ENCODE measurements around the gene CCNA2. TPM values are rescaled to one million over a fixed set of nuclear protein-coding genes. Genes with fewer than 3 reads are reported as not detected.

CCNA2 gene
- total and polyA plus RNA-seq, 2 experiments from 2014 or later = 15.1 to 21.6 TPM

- WGBS (ENCODE audit: low lambda C conversion rate, missing lambda C conversion rate) = 60% methylated on average over 2 of the region's 2 CpGs
- no peak for DNase-seq (ENCODE audit: low spot score)
These were observed 1.3 kb upstream of the CCNA2 start for GRCh38 chr4:121824950-121825349.

GRCh38 chr4:121824171-121824527 lies 466 bp upstream of the CCNA2 start:
- Histone ChIP-seq H3K4me1 (ENCODE audit: insufficient read depth) (no peaks in the 10 kb centered on the region), H3K4me3 (peak overlapping the region; percentile 10), H3K27ac (peak overlapping the region; percentile 4), H2AFZ (peak overlapping the region; percentile 65), H3K79me2 (peaks cover 25% of the 10 kb centered on the region), H4K20me1 (ENCODE audit: insufficient read depth, poor library complexity, severe bottlenecking) (no peaks in the 10 kb centered on the region), H3K4me2 (peak overlapping the region; percentile 71), H3K9me3 (ENCODE audit: low read depth) (no peaks in the 10 kb centered on the region), H3K36me3 (replicated peaks; ENCODE audit: insufficient read depth, low read depth) (no peaks in the 10 kb centered on the region), H3K27me3 (no peaks in the 10 kb centered on the region), H3K9me2 (replicated peaks; ENCODE audit: insufficient read depth) (no peaks in the 10 kb centered on the region)
- 15% methylated on average over 8 of the region's 8 CpGs for WGBS (ENCODE audit: low lambda C conversion rate, missing lambda C conversion rate)
- no peak for DNase-seq (ENCODE audit: low spot score)
- TF ChIP-seq EZH2phosphoT487 (IDR thresholded peaks at IDR 0.05; ENCODE audit: low read depth, severe bottlenecking, unreplicated experiment) (no peak), CTCF (IDR thresholded peaks at IDR 0.05; ENCODE audit: poor library complexity) (no peak), EZH2 (IDR thresholded peaks at IDR 0.05; ENCODE audit: borderline replicate concordance) (no peak)

More at GRCh38 chr4:121824950-121825349, 1.3 kb upstream of the CCNA2 start:
- no peaks in the 10 kb centered on the region for H3K9me3 ChIP-seq (ENCODE audit: low read depth)
- H4K20me1 ChIP-seq (ENCODE audit: insufficient read depth, poor library complexity, severe bottlenecking) = no peaks in the 10 kb centered on the region
- H3K36me3 ChIP-seq (replicated peaks; ENCODE audit: insufficient read depth, low read depth) = no peaks in the 10 kb centered on the region
- no peak overlapping the region for H3K4me2 ChIP-seq
- H3K79me2 ChIP-seq = peaks cover 25% of the 10 kb centered on the region
- H2AFZ ChIP-seq = no peak overlapping the region
- no peak for TF ChIP-seq EZH2phosphoT487 (IDR thresholded peaks at IDR 0.05; ENCODE audit: low read depth, severe bottlenecking, unreplicated experiment)
- TF ChIP-seq EZH2 (IDR thresholded peaks at IDR 0.05; ENCODE audit: borderline replicate concordance) = no peak
- no peak for TF ChIP-seq CTCF (IDR thresholded peaks at IDR 0.05; ENCODE audit: poor library complexity)
- no peaks in the 10 kb centered on the region for H3K4me1 ChIP-seq (ENCODE audit: insufficient read depth)
- H3K9me2 ChIP-seq (replicated peaks; ENCODE audit: insufficient read depth) = no peaks in the 10 kb centered on the region
- no peak overlapping the region for H3K27ac ChIP-seq
- no peaks in the 10 kb centered on the region for H3K27me3 ChIP-seq
- H3K4me3 ChIP-seq = no peak overlapping the region

- Histone ChIP-seq H3K36me3 (replicated peaks; ENCODE audit: insufficient read depth, low read depth) (no peaks in the 10 kb centered on the region), H3K4me1 (ENCODE audit: insufficient read depth) (no peaks in the 10 kb centered on the region), H3K27me3 (no peaks in the 10 kb centered on the region), H4K20me1 (ENCODE audit: insufficient read depth, poor library complexity, severe bottlenecking) (no peaks in the 10 kb centered on the region), H3K79me2 (peaks cover 25% of the 10 kb centered on the region), H3K9me3 (ENCODE audit: low read depth) (no peaks in the 10 kb centered on the region), H3K9me2 (replicated peaks; ENCODE audit: insufficient read depth) (no peaks in the 10 kb centered on the region), H2AFZ (peak overlapping the region; percentile 70), H3K4me2 (peak overlapping the region; percentile 92), H3K27ac (no peak overlapping the region), H3K4me3 (peak overlapping the region; percentile 40)
- TF ChIP-seq EZH2 (IDR thresholded peaks at IDR 0.05; ENCODE audit: borderline replicate concordance) (no peak), EZH2phosphoT487 (IDR thresholded peaks at IDR 0.05; ENCODE audit: low read depth, severe bottlenecking, unreplicated experiment) (no peak), CTCF (IDR thresholded peaks at IDR 0.05; ENCODE audit: poor library complexity) (peak; percentile 5)
- peak; percentile 45 for DNase-seq (ENCODE audit: low spot score)
- 2% methylated on average over 30 of the region's 30 CpGs for WGBS (ENCODE audit: low lambda C conversion rate, missing lambda C conversion rate)
These were observed 733 bp downstream of the CCNA2 start for GRCh38 chr4:121822796-121823504.

All from hepatocyte (in vitro differentiated cells).